Thoracic aorta (tissue), 2 donors: Measurements from ENCODE around the gene RC3H2. TPM values are rescaled to one million over a fixed set of nuclear protein-coding genes. Genes with fewer than 3 reads are reported as not detected.
A peak's percentile ranks its signal among the peaks of the same experiment; 100 is the strongest.
"Not testable (repeated sequence)": the region's sequence is repeated elsewhere in the genome, so short reads cannot be mapped to it uniquely, and the experiment has no call there.

ENCODE experiments used
- ATAC-seq: fragments of 150-250 bp; one replicate; pipeline ENCODE4 v1.8.0; 2017; ENCODE audit warnings: low read depth; ENCODE audit not compliant: insufficient number of reproducible peaks, low FRiP score
- DNase-seq: peaks from one replicate; pipeline ENCODE4 v3.0.0-alpha.2; 2020; ENCODE audit warnings: low spot score
- H3K27ac ChIP-seq, 2 donors: fragments of 200-600 bp; sonication (generic); 1 replicate in 1 of 2; 2 replicates in 1 of 2; pipeline ENCODE4 v1.5.1; 2016; ENCODE audit warnings: mild to moderate bottlenecking in 2 of 2, moderate library complexity in 2 of 2
- H3K27me3 ChIP-seq: fragments of 200-600 bp; sonication (generic); replicated peaks from 2 replicates; pipeline ENCODE4 v1.6.0; 2016; ENCODE audit warnings: mild to moderate bottlenecking; ENCODE audit not compliant: insufficient read depth
- H3K36me3 ChIP-seq: fragments of 200-600 bp; sonication (generic); one replicate; pipeline ENCODE4 v1.5.1; 2016
- H3K4me1 ChIP-seq, 2 donors: fragments of 200-600 bp; sonication (generic); 1 replicate in 1 of 2; 2 replicates in 1 of 2; pipeline versions ENCODE4 v1.5.1 to v1.6.0; 2016; ENCODE audit warnings: low read depth in 2 of 2, mild to moderate bottlenecking in 1 of 2; ENCODE audit not compliant: control insufficient read depth in 1 of 2
- H3K4me3 ChIP-seq: fragments of 200-600 bp; sonication (generic); 2 replicates; pipeline ENCODE4 v1.5.1; 2016; ENCODE audit warnings: mild to moderate bottlenecking
- H3K9me3 ChIP-seq: fragments of 200-600 bp; sonication (generic); 2 replicates; pipeline ENCODE4 v1.5.1; 2016
- total RNA-seq, 2 donors: library from RNA; depleted of rRNA; stranded (reverse); fragments of >200 nt; gene quantifications; one replicate each; pipeline versions ENCODE4 v1.1.0 to v1.2.3, GENCODE V29; 2016
- TF ChIP-seq, protein P1 (sequence below): fragments of 200-600 bp; sonication (generic); IDR thresholded peaks from one replicate; pipeline ENCODE4 v1.5.1; 2019; ENCODE audit warnings: antibody characterized with exemption

Gene RC3H2
- total RNA-seq, 2 donors from 2014 or later = 45.9 to 49.5 TPM

DNA sequence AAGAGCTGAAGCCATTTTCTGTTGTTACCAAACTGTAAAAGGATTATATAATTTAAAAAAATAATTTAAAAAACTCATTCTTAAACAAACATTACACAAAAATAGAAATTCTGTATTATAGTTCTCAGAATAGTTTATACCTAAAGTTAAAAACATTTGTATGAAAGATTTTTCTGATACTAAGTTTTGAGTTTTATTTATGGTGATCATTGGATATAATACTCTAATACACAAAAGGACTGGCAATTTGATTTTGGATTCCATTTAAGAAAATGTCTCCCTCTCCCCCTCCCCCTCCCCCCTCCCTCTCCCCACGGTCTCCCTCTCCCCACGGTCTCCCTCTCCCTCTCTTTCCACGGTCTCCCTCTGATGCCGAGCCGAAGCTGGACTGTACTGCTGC, 39.1 kb downstream of the RC3H2 start:
- H3K27ac ChIP-seq = no peak overlapping the region
- no peaks in the 10 kb centered on the region for H3K9me3 ChIP-seq
- DNase-seq = no peak
- peaks cover 13% of the 10 kb centered on the region for H3K36me3 ChIP-seq
- H3K4me3 ChIP-seq = no peak overlapping the region
- no peaks in the 10 kb centered on the region for H3K4me1 ChIP-seq
- TF ChIP-seq, protein P1, sequence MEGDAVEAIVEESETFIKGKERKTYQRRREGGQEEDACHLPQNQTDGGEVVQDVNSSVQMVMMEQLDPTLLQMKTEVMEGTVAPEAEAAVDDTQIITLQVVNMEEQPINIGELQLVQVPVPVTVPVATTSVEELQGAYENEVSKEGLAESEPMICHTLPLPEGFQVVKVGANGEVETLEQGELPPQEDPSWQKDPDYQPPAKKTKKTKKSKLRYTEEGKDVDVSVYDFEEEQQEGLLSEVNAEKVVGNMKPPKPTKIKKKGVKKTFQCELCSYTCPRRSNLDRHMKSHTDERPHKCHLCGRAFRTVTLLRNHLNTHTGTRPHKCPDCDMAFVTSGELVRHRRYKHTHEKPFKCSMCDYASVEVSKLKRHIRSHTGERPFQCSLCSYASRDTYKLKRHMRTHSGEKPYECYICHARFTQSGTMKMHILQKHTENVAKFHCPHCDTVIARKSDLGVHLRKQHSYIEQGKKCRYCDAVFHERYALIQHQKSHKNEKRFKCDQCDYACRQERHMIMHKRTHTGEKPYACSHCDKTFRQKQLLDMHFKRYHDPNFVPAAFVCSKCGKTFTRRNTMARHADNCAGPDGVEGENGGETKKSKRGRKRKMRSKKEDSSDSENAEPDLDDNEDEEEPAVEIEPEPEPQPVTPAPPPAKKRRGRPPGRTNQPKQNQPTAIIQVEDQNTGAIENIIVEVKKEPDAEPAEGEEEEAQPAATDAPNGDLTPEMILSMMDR = no peak
- ATAC-seq = no peak
- H3K27me3 ChIP-seq = no peaks in the 10 kb centered on the region

DNA sequence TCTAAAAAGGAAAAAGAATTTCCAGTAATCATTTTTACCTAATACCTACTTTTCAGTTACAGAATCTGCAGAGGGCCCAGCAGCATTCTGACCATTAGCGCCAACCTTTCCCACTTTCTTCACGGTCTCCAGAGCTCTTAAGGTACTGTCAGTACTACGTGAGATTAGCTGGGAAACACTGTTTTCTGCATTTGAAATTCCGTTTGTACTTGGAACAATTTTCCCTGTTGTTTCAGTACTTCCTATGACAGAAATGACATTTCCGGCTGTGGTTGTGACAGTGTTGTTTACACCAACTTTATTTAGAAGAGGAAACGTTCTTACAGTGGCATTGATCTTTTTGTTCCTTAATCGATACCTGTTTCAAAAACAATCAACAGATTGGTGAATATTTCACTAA, 39.9 kb downstream of the RC3H2 start:
- TF ChIP-seq, protein P1 = no peak
- no peak for ATAC-seq
- Histone ChIP-seq H3K4me1 (no peaks in the 10 kb centered on the region), H3K36me3 (peaks cover 7% of the 10 kb centered on the region), H3K27ac (no peak overlapping the region), H3K9me3 (no peaks in the 10 kb centered on the region), H3K4me3 (no peak overlapping the region), H3K27me3 (no peaks in the 10 kb centered on the region)
- no peak for DNase-seq

DNA sequence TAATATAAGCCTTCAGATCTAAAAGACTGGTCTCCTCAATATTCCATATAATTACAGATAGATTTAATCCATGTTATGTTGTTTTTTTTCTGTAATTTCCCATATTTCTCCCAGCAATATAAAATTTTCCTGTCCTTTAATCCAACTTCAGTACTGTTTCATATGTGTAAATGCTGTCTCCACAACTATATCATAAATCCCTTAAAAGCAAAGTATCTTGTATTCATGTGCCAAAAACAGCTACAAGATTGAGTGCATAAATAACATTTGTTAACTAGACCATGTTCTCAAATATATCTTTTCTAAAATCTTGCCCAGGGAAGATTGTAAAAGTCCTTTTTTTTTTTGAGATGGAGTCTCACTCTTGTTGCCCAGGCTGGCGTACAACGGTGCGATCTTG, 41.8 kb downstream of the RC3H2 start:
- peaks cover 6% of the 10 kb centered on the region for H3K36me3 ChIP-seq
- no peak overlapping the region for H3K27ac ChIP-seq
- no peaks in the 10 kb centered on the region for H3K4me1 ChIP-seq
- H3K9me3 ChIP-seq = no peaks in the 10 kb centered on the region
- ATAC-seq (no peak), DNase-seq (no peak)
- no peak overlapping the region for H3K4me3 ChIP-seq
- H3K27me3 ChIP-seq = no peaks in the 10 kb centered on the region
- TF ChIP-seq, protein P1 = no peak

DNA sequence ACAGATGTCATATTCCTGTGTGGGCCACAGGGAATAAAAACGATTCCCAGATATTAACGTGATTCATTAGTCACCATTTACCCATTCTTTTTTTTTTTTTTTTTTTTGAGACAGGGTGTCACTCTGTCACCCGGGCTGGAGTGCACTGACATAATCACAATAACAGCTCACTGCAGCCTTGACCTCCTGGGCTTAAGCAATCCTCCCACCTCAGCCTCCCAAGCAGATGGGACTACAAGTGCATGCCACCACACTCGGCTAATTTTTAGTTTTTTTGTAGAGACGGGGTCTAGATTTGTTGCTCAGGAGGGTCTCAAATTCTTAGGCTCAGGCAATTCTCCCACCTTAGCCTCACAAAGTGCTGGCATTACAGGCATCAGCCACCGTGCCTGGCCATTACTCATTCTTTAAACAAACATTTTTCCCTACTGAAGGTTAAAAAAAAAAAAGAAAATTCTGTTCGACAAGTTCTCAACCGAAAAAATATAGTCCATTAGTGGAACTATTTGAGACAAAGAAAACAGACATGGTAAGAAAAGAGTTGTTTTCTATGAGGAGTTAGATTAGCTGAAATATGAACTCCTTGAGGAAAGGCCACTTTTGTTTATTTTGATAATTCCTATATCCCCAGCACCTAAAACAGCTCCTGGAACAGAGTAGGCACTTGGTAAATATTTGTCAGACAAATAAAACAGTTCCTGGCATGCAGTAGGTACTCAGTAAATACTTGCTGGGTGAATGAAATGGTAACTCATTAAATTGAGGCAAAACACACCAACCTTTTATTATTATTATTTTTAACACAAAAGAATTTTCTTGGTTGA, 44.6 kb downstream of the RC3H2 start:
- Histone ChIP-seq H3K9me3 (no peaks in the 10 kb centered on the region), H3K27ac (peak overlapping the region in 1 of 2 donors; percentile 57), H3K4me3 (no peak overlapping the region), H3K4me1 (no peaks in the 10 kb centered on the region), H3K36me3 (peaks cover 15% of the 10 kb centered on the region), H3K27me3 (no peaks in the 10 kb centered on the region)
- ATAC-seq = no peak
- TF ChIP-seq, protein P1 = no peak
- DNase-seq = no peak

DNA sequence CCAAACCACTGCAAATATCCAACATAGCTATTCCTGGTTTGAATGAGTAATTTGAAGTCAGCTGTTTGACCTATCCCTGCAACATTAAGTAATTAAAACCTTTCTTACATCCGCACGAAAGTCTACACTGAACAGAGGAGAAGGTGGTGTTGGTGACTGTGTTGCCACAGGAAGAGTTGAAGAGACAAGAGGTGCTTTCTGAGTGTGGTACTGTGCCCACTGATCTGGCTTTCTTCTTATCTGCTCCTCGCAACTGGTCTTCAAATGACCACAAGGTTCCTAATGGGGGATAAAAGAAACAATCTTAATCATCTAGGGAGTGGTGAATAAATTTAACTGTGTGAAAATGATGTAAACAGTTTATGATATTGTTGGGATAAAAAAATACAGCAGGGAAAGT, 47.3 kb downstream of the RC3H2 start:
- no peak overlapping the region for H3K27ac ChIP-seq
- ATAC-seq = no peak
- no peaks in the 10 kb centered on the region for H3K4me1 ChIP-seq
- no peak overlapping the region for H3K4me3 ChIP-seq
- DNase-seq = no peak
- H3K9me3 ChIP-seq = no peaks in the 10 kb centered on the region
- peaks cover 34% of the 10 kb centered on the region for H3K36me3 ChIP-seq
- TF ChIP-seq, protein P1 = no peak
- H3K27me3 ChIP-seq = no peaks in the 10 kb centered on the region

DNA sequence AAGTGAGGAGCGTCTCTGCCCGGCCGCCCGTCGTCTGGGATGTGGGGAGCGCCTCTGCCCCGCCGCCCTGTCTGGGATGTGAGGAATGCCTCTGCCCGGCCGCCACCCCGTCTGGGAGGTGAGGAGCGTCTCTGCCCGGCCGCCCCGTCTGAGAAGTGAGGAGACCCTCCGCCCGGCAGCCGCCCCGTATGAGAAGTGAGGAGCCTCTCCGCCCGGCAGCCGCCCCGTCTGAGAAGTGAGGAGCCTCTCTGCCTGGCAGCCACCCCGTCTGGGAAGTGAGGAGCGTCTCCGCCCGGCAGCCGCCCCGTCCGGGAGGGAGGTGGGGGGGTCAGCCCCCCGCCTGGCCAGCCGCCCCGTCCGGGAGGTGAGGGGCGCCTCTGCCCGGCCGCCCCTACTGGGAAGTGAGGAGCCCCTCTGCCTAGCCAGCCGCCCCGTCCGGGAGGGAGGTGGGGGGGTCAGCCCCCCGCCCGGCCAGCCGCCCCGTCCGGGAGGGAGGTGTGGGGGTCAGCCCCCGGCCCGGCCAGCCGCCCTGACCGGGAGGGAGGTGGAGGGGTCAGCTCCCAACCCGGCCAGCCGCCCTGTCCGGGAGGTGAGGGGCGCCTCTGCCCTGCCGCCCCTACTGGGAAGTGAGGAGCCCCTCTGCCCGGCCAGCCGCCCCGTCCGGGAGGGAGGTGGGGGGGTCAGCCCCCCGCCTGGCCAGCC, 52.9 kb downstream of the RC3H2 start:
- H3K9me3 ChIP-seq, H3K4me3 ChIP-seq, H3K4me1 ChIP-seq, ATAC-seq, H3K27ac ChIP-seq, H3K27me3 ChIP-seq, DNase-seq: not testable (repeated sequence)
- peaks cover 43% of the 10 kb centered on the region for H3K36me3 ChIP-seq
